Measurements from ENCODE around the gene INSR. TPM values are rescaled to one million over a fixed set of nuclear protein-coding genes. Genes with fewer than 3 reads are reported as not detected.

Gene INSR
- total RNA-seq, 1 experiment from 2014 or later, result 13.7 TPM

- BruUV-seq (replicated peaks), result no TSS peak
Observed at GRCh38 chr19:7250951-7251350, 43.3 kb downstream of the INSR start.

DNA sequence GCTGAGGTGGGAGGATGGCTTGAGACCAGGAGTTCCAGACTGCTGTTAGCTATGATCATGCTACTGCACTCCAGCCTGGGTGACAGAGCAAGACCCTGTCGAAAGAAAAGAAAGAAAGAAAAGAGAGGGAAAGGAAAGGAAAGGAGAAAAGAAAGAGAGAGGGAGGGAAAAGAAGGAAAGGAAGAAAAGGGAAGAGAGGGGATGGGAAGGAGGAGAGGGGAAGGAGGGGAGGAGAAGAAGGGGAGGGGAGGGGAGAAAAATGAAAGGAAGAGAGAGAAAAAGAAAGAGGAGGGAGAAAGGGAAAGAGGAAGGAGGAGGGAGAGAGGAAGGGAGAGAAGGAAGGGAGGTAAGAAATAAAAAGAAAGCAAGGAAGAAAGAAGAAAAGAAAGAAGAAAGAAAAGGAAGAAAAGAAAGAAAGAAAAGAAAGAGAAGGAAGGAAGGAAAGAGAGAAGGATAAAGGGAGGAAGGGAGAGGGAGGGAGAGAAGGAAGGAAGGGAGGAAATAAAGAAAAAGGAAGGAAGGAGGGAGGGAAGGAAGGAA is 44.1 kb downstream of the INSR start:
- ATAC-seq, result no peak
- no peaks in the 10 kb centered on the region for H3K9me3 ChIP-seq (ENCODE audit: low read length)
- POLR2A ChIA-PET (ENCODE audit: unreplicated experiment), result interaction anchor here (0.8 kb wide), 1 partner anchor 56 kb away, joined by 28 read pairs; no protein-coding TSS in a partner anchor
- no TSS peak for BruUV-seq (replicated peaks)
- no peaks in the 10 kb centered on the region for H3K9me2 ChIP-seq (replicated peaks; ENCODE audit: low read length)
- no peaks in the 10 kb centered on the region for H3K36me3 ChIP-seq (ENCODE audit: low read depth, low read length)
- H3K27ac ChIP-seq (ENCODE audit: low read length), result no peak overlapping the region
- H3K79me2 ChIP-seq (ENCODE audit: low read length), result no peaks in the 10 kb centered on the region
- no peak for TF ChIP-seq EZH2phosphoT487 (IDR thresholded peaks at IDR 0.05; ENCODE audit: borderline replicate concordance, low read length)
- TF ChIP-seq, protein P1, sequence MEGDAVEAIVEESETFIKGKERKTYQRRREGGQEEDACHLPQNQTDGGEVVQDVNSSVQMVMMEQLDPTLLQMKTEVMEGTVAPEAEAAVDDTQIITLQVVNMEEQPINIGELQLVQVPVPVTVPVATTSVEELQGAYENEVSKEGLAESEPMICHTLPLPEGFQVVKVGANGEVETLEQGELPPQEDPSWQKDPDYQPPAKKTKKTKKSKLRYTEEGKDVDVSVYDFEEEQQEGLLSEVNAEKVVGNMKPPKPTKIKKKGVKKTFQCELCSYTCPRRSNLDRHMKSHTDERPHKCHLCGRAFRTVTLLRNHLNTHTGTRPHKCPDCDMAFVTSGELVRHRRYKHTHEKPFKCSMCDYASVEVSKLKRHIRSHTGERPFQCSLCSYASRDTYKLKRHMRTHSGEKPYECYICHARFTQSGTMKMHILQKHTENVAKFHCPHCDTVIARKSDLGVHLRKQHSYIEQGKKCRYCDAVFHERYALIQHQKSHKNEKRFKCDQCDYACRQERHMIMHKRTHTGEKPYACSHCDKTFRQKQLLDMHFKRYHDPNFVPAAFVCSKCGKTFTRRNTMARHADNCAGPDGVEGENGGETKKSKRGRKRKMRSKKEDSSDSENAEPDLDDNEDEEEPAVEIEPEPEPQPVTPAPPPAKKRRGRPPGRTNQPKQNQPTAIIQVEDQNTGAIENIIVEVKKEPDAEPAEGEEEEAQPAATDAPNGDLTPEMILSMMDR (conservative IDR thresholded peaks at IDR 0.05; ENCODE audit: low read depth, low read length), result no peak
- TF ChIP-seq EZH2 (IDR thresholded peaks at IDR 0.05; ENCODE audit: low read length, unreplicated experiment), result no peak
- H3K4me1 ChIP-seq (ENCODE audit: insufficient read depth, low read length), result no peaks in the 10 kb centered on the region
- H2AFZ ChIP-seq (ENCODE audit: low read length), result no peak overlapping the region
- intact Hi-C loops (cut with micrococcal nuclease), result no loop called here
- no peaks in the 10 kb centered on the region for H3K27me3 ChIP-seq (ENCODE audit: low read length)
- H3K9ac ChIP-seq (ENCODE audit: low read length), result no peak overlapping the region
- no peak overlapping the region for H3K4me3 ChIP-seq (ENCODE audit: low read length)
- H4K20me1 ChIP-seq (ENCODE audit: low read length), result no peaks in the 10 kb centered on the region
- no peak overlapping the region for H3K4me2 ChIP-seq (ENCODE audit: low read length)
- no peak for DNase-seq
- H3F3A ChIP-seq (ENCODE audit: low read length, unreplicated experiment), result no peaks in the 10 kb centered on the region
- CTCF ChIA-PET, result no interaction called here

More at GRCh38 chr19:7250951-7251350, 43.3 kb downstream of the INSR start:
- Histone ChIP-seq H3K79me2 (ENCODE audit: low read length) (no peaks in the 10 kb centered on the region), H3K9ac (ENCODE audit: low read length) (no peak overlapping the region), H3K4me2 (ENCODE audit: low read length) (no peak overlapping the region), H3K4me1 (ENCODE audit: insufficient read depth, low read length) (no peaks in the 10 kb centered on the region), H2AFZ (ENCODE audit: low read length) (no peak overlapping the region), H3K4me3 (ENCODE audit: low read length) (no peak overlapping the region), H3K9me2 (replicated peaks; ENCODE audit: low read length) (no peaks in the 10 kb centered on the region), H3F3A (ENCODE audit: low read length, unreplicated experiment) (no peaks in the 10 kb centered on the region), H3K36me3 (ENCODE audit: low read depth, low read length) (no peaks in the 10 kb centered on the region), H3K27ac (ENCODE audit: low read length) (no peak overlapping the region), H3K9me3 (ENCODE audit: low read length) (no peaks in the 10 kb centered on the region), H4K20me1 (ENCODE audit: low read length) (no peaks in the 10 kb centered on the region), H3K27me3 (ENCODE audit: low read length) (no peaks in the 10 kb centered on the region)
- no peak for ATAC-seq
- intact Hi-C loops (cut with micrococcal nuclease), result no loop called here
- POLR2A ChIA-PET (ENCODE audit: unreplicated experiment), result no interaction called here
- DNase-seq, result no peak
- TF ChIP-seq, protein P1 (conservative IDR thresholded peaks at IDR 0.05; ENCODE audit: low read depth, low read length), result no peak
- no peak for TF ChIP-seq EZH2phosphoT487 (IDR thresholded peaks at IDR 0.05; ENCODE audit: borderline replicate concordance, low read length)
- no peak for TF ChIP-seq EZH2 (IDR thresholded peaks at IDR 0.05; ENCODE audit: low read length, unreplicated experiment)
- CTCF ChIA-PET, result no interaction called here

- Histone ChIP-seq H3K4me2 (ENCODE audit: low read length) (no peak overlapping the region), H3K9ac (ENCODE audit: low read length) (no peak overlapping the region), H3K4me1 (ENCODE audit: insufficient read depth, low read length) (no peaks in the 10 kb centered on the region), H3K27ac (ENCODE audit: low read length) (no peak overlapping the region), H3K4me3 (ENCODE audit: low read length) (no peak overlapping the region), H3K27me3 (ENCODE audit: low read length) (no peaks in the 10 kb centered on the region), H4K20me1 (ENCODE audit: low read length) (no peaks in the 10 kb centered on the region), H3F3A (ENCODE audit: low read length, unreplicated experiment) (no peaks in the 10 kb centered on the region), H3K9me2 (replicated peaks; ENCODE audit: low read length) (no peaks in the 10 kb centered on the region), H3K9me3 (ENCODE audit: low read length) (no peaks in the 10 kb centered on the region), H3K79me2 (ENCODE audit: low read length) (no peaks in the 10 kb centered on the region), H2AFZ (ENCODE audit: low read length) (no peak overlapping the region), H3K36me3 (ENCODE audit: low read depth, low read length) (no peaks in the 10 kb centered on the region)
- ATAC-seq (no peak), DNase-seq (no peak)
- no TSS peak for BruUV-seq (replicated peaks)
- TF ChIP-seq, protein P1 (conservative IDR thresholded peaks at IDR 0.05; ENCODE audit: low read depth, low read length), result no peak
- TF ChIP-seq EZH2 (IDR thresholded peaks at IDR 0.05; ENCODE audit: low read length, unreplicated experiment), result no peak
- no peak for TF ChIP-seq EZH2phosphoT487 (IDR thresholded peaks at IDR 0.05; ENCODE audit: borderline replicate concordance, low read length)
- POLR2A ChIA-PET (ENCODE audit: unreplicated experiment), result no interaction called here
- CTCF ChIA-PET, result no interaction called here
- intact Hi-C loops (cut with micrococcal nuclease), result no loop called here
Observed at GRCh38 chr19:7247155-7247554, 47.1 kb downstream of the INSR start.
